Measurements from ENCODE around the gene OSBP2.

DNA sequence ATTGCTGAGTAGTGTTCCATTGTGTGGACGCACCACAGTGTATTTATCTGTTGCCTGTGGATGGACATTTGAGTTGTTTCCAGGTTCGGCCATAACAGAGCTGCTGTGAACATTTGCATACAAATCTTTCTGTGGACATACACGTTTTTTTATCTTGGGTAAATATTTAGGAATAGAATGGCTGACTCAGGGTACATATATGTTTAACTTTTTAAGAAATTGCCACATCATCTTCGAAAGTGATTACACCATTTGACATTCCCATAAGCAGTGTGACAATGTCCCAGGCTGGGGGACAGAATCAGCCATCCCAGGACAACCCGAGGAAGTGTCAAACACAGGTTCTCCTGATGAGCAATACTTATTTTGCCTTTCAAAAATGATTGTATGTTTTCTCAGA, 87.9 kb downstream of the OSBP2 start:
- TF ChIP-seq, protein P1, sequence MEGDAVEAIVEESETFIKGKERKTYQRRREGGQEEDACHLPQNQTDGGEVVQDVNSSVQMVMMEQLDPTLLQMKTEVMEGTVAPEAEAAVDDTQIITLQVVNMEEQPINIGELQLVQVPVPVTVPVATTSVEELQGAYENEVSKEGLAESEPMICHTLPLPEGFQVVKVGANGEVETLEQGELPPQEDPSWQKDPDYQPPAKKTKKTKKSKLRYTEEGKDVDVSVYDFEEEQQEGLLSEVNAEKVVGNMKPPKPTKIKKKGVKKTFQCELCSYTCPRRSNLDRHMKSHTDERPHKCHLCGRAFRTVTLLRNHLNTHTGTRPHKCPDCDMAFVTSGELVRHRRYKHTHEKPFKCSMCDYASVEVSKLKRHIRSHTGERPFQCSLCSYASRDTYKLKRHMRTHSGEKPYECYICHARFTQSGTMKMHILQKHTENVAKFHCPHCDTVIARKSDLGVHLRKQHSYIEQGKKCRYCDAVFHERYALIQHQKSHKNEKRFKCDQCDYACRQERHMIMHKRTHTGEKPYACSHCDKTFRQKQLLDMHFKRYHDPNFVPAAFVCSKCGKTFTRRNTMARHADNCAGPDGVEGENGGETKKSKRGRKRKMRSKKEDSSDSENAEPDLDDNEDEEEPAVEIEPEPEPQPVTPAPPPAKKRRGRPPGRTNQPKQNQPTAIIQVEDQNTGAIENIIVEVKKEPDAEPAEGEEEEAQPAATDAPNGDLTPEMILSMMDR (IDR thresholded peaks at IDR 0.05) = no peak
- no peak for TF ChIP-seq POLR2A (IDR thresholded peaks at IDR 0.05)

Measured in testis (tissue), 2 donors.